Putamen (tissue), 1 donor: ENCODE results near the gene DELE1.
"Not testable (repeated sequence)": the region's sequence is repeated elsewhere in the genome, so short reads cannot be mapped to it uniquely, and the experiment has no call there.

Experiments used
- DNase-seq: peaks from one replicate; pipeline ENCODE4 v3.0.0-alpha.2; 2016; ENCODE audit warnings: low spot score

Gene DELE1

DNA sequence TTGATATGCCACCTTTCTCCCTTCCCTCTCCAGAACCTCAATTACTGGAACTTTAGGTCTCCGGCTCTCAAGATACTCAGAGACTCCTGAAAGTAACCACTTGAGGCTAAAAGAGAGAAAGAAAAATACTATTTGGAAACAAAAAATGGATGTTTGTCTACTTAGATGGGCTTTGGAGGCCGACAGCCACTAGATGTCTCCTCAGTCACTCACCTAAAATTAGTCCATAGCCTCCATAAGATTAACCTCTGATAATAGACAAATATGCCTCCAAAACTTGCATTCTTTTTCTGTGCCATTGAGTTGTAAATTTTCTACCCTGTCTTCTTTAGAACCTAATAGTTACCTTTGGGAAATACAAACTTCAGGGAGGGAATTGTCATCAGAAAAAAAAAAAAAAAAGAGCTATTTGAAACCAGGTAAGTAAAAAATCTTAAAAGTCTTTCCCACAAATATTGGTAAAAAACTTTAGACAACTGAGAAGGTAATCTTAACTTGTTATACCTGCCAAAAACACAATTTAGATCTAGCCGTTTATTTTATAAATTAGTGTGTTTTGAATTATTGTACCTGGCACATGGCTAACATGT lies 34.3 kb upstream of the DELE1 start:
- no peak for DNase-seq

DNA sequence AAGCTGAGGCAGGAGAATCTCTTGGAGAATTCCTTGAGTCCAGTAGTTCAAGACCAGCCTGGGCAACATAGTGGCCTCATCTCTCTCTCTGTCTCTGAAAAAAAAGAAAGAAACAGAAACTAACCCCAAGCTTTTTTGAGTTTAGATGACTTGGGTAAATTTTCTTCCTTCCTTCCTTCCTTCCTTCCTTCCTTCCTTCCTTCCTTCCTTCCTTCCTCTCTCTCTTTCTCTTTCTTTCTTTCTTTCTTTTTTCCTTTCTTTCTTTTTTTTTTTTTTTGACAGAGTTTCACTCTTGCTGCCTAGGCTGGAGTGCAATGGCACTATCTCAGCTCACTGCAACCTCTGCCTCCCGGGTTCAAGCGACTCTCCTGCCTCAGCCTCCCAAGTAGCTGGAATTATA lies 33.2 kb upstream of the DELE1 start:
- DNase-seq: not testable (repeated sequence)

DNA sequence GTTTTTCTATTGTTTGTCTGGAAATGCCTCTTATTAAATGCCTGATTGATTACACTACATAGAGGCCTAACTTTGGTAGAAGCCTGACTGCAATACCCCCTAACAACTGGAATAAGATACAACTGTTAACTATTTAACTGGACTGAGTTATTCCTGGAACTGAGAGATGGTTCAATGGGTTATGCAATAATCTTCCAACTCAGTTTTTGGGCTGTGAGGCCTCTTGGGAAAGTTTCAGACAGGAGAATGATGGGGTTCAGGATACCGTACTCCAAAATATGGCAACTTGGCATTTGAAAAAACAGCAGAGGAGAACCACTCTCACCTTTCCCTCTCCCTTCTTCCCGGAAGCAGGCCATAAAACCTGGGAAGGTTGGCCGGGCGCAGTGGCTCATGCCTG lies 26.2 kb upstream of the DELE1 start:
- DNase-seq: no peak

DNA sequence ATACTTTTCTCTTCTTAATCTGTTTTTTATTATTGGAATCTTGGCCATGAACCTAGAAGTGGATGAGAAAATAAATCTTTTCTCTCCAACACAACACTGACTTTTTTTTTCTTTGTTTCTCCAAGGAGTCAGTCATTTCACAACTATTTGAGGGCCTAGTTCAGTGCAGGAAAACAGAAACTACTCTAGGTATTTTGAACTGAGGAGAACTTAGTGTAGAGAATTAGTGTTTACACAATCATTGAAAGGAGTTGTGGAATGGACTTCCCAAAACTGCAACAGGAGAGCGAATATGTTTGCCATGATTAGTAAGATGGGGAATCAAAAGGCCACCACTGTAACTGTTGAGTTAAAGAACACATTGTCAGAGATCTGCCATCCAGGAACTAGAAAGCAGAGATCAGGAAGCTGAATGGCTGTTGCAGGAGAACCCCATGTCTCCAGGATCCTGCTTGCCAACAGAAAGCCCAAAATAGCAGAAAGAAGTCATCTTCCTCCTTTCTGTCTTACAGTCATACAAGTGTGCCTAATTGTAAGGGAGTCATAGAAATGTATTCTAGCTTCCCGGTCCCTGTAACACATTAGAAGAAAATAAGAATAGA lies 25.1 kb upstream of the DELE1 start:
- DNase-seq: no peak

DNA sequence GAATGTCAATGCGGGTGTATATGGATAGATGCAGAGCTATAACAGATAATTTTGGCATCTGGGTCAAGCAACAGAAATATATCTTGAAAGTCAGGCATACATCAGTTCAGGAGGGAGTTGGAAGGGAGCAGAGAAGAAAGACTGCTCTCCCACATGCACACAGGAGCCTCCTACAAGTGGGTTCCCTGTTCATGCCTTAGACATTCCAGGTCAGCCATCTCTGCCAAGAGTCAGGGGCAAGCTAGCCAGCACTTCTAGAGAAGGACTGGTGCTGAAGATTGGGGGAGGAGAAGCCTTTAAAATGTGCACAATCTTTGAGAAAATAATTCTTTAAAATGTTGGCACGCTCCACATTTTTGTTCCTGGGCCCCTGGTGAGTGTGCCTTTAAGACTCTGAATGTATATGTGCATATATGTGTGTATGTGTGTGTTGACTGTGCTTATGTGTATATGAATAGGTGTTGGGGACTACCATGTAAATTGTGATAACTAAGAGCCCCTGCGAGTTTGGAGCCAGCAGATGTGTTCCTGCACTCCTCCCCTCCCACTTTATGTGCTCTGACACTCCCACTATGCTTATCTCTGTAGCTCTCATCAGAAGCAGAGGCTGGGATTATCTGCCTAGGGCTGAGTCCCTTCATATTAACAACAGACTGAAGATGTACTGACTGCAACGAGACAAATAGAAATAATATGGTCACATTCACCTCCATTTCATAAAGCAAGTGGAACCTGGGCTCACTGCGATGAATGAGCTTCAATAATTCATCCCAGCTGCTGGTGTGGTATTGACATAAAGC lies 21.5 kb upstream of the DELE1 start:
- DNase-seq: no peak

DNA sequence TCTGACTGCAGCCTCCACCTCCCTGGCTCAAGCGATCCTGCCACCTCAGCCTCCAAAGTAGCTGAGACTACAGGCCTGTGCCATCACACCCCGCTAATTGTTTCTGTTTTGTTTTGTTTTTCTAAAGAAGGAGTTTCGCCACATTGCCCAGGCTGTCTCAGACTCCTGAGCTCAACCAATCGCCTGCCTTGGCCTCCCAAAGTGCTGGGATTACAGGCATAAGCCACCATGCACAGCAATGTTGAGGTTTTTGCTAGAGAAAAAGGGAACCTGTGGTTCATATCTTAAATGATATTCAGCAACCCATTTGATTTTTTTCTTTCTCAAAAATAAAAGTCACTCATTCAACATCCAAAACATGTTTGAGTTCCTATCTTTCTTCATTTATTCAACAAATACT lies 20.4 kb upstream of the DELE1 start:
- no peak for DNase-seq

DNA sequence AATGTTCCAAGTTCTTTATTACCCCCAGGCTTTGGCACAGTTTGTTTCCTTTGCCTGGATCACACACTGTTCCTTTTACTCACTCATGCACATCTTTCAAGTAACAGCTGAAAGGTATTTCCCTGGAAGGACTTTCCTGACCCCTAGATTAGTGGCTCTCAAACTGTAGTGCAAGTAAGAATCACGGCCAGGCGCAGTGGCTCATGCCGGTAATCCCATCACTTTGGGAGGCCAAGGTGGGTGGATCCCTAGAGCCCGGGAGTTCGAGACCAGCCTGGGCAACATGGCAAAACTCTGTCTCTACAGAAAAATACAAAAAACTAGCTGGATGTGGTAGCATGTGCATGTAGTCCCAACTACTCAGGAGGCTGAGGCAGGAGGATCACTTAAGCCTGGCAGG lies 19.1 kb upstream of the DELE1 start:
- DNase-seq: no peak

DNA sequence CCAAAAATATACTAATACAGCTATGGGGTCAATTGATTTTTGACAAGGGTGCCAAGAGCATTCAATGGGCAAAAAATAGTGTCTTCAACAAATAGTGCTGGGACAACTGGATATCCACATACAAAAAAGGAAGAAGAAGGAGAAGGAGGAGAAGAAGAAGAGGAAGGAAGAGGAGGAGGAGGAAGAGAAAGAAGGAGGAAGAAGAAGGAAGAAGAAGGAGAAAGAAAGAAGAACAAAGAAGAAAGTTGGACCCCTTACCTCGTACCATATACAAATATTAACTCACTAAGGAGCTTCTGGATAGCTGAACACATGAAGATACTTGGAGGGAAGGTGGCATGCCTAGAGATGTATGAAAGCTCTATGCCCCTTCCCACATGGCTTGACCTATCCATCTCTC lies 17.2 kb upstream of the DELE1 start:
- DNase-seq: no peak

DNA sequence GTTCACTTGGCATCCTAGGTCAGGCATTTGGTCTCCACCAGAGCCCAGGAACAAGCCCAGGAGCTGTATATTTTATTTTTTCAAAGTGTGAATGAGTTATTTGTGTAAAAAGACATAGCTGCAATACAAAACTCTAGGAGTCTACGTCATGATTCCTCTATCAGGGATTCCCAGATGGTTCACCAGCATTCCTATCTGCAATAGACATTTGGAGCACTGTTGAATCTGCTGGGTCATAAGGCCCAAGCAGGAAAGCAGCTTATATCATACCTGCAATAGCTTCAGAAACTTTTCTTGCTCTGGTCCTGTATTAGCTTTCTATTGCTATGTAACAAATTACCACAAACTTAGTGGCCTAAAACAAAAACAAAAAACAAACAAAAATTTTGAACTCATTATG lies 16.7 kb upstream of the DELE1 start:
- no peak for DNase-seq

DNA sequence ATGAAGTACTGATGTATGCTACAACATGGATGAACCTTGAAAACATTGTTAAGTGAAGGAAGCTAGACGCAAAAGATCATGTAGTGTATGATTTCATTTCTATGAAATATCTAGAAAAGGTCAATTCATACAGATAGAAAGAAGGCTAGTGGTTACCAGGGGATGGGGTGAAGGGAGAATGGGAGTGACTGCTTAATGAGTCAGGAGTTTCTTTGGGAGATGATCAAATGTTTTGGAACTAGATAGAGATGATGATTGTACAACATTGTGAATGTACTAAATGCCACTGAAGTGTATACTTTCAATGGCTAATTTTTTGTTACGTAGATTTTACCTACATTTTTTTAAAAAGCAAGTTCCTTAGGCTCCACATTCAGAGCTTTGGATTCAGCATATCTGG lies 14.9 kb upstream of the DELE1 start:
- no peak for DNase-seq

DNA sequence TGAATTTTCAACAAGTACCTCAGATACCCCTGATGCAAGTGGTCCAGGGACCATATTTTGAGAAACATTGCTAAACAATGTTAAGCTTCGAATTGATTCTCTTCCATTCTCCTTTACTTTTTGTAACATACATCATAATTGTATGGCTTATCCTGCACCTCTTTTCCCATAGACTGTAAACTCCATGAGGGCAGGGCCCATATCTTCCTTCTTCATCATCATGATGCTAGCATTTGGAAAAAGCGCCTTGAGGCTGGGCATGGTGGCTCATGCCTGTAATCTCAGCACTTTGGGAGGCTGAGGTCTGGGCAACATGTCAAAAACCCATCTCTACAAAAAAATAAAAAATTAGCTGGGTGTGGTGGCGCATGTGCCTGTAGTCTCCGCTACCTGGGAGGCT lies 14.5 kb upstream of the DELE1 start:
- DNase-seq: no peak

DNA sequence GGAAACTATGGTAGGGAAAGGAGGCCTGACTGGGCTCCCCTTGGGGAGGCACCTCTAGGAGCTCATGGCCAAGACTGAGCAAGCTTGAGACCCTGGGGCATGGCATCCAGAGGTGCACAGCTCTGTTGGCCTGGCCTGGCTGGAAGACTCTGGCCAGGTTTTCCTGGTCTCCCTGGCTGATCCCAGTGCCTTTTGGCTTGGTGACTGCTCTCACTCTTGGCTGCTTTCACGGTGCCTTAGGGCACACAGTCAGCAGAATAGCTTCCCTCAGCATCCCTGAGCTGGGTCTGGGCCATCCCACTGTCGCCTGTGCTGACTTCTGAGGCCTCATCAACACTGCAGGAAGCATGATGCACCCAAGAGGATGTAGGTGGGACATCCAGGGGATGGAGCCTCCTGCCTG lies 13.4 kb upstream of the DELE1 start:
- no peak for DNase-seq

DNA sequence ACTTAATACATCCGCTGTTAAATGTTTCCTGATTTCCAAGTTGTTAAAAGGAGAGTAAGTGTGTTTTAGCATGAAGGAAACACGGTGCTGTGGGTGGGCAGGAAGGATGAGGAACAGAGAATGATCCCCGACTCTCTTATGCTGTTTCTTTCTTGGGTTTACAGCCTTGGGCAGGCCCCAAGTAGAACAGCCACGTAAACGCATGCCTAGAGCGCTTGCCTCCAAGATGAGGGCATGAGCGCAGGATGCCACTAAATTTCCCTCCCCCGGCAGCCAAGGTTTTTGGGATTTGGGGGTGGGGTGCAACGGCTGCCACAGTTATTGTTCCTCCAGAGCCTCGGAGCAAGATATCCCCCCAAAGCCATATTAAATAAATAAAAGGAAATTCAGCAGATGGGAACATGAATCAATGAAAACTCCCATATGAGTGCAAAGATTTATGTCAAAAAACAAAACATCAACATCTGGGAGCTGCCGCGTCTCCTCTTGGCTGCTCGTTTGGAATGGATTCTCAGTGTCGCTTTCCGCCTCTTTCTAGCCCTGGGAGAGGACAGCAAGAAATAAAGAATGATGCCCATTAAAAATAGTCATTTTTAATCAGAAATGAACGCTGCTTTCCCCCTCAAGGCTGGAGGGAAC lies 10.0 kb upstream of the DELE1 start:
- DNase-seq: peak; percentile 39

DNA sequence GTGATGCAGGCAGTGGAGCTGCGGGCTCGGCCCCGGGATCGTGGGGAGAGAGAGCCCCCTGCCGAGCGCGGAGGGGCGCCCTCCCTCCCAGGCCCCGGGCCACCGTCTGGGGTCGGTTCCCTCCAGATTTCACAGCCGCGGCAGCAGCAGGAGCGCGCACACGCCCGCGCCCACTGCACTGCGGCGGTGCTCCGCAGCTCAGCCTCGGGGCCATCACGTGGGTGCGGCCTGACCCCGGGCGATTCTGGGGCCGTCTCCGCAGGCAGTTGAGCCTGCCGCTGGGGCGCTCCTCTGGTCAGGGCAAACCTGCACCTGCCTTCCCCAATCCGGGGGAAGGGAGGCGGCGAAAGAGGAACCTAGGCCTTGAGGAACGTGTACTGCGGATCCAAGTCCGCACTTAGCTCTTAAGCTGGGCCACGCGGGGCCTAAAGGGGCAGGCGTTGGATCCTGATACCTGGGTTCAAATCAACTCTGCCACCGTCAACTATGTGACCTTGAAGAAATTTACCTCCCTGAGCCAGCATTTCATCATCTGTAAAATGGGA lies 9.4 kb upstream of the DELE1 start:
- DNase-seq: peak; percentile 47

DNA sequence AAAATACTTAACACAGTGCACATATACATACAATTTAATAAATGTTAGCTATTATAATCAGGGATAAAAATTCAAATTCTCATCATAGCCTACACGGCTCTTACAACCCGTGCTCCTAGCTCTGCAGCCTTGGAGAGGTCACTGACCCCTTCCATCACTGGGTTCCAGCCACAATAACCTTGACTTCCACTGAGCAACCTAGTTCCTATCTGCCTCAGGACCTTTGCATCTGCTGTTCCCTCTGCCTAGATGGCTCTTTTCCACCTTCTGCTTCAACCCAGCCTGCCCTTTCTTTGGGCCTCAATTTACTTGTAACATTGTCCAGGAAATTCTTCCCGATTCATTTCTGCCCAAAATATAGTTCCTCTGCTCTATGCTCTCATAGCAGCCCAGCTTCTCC lies 8.9 kb upstream of the DELE1 start:
- no peak for DNase-seq

DNA sequence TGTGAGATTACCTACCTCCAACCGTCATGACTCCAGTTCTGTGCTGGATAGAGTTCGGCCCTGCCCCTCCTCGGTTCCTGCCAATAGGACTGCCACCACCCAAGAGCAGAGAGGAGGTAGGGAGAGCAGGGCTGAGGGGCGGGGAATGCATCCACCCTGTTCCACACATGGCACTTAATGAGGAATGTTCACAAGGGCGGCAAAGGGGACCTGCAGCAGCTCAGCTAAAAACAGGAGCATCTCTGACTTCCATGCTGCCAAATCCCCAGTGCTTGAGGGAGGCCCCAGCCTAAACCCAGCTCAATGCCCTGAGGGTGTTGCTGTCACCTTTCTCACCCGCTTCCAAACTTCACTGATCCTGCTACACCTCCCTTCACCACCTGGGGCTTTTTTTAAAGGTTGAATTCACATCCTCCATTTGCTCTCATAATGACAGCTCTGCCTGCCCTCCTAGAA lies 7.8 kb upstream of the DELE1 start:
- no peak for DNase-seq

DNA sequence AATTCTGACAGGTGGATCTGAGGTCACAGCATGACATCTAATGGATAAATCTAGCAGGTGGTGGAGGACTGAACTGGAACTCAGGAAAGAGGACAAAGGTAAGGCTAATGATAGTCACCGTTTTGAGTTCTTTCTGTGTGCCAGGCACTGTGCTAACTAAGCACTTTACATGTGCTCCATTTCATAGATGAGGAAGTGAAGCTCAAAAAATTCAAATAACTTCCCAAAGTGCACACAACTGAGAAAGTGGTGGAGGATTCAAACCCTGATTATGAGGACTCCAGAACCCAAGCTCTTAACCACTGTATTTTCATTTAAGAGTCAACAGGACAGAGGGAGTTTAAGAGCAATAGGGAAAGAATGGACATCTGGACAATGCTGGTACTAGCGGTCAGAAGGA lies 7.1 kb upstream of the DELE1 start:
- no peak for DNase-seq

DNA sequence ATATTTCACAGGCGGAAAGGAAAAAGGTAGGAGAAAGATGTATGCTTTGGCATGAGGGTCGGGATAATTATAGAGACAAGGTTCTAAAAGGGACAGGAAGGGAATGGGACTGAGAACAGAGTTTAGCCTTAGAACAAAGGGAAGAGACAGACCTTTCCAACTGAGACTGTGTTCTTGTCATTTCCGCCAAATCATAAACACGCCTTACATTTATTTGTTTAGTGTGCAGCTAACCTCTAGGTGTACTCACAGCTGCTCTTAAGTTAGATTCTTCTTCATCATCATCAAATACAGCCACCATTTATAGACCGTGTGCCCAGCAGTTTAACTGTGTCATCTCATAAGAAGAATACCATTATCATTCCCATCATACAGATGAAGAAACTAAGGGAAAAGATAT lies 5.9 kb upstream of the DELE1 start:
- DNase-seq: no peak

DNA sequence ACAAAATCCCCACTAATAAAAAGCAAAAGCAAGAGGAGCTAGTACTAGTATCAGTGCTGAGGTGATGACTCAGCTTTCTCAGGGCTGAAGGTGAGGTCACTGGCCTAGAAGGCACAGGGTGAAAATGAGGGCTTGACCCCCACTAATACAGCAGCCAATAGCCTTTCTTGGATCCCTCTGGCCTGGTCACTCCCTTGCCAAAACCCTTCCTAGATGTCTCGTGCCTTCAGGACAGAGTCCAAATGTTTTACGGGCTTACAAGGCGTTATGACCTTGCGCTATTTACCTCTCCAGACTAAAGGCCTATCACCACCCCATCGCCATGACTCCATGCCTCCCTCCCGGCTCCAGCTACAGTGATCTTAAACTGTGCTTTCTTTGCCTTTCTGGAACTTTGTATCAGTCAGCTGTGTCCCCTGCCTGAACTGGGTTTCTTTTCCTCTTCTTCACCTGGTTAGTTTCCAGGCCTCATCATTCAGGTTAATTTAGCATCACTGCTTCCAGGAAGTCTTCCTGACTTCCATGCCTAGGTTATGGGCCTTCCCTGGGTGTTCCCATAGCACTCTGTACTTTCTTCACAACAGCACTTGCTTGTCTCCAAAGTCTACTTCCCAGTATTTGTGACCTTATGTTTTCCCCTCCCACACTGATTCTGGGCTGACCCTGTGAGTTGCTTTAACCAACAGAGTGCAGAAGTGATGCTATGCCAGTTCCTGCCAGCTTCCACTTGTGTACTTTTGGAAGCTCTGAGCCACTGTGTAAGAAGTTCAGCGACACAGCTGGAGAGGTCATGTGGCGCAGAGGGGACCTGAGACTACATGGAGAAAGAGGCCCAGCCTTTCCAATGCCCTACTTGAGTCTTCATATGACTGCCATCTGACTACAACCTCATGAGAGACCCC lies 4.2 kb upstream of the DELE1 start:
- DNase-seq: no peak

DNA sequence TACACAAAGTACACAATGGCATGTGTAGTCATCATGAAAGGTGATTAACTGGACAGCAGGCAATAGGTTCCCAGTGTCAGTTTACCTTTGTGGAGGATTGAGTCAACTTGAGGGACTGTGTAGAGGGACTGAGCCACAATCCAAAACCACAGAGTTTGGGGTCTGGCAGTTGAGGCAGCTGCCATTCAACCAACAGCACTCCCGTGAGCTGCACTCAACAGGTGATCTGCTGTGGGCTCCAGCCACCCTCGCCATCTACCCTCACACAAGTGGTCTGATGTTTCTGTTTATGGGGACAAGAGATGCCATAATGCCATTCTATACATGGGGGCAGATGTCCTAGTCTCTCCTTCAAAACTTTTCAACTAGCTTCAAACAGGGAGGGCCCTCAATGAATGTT lies 2.9 kb upstream of the DELE1 start:
- no peak for DNase-seq

DNA sequence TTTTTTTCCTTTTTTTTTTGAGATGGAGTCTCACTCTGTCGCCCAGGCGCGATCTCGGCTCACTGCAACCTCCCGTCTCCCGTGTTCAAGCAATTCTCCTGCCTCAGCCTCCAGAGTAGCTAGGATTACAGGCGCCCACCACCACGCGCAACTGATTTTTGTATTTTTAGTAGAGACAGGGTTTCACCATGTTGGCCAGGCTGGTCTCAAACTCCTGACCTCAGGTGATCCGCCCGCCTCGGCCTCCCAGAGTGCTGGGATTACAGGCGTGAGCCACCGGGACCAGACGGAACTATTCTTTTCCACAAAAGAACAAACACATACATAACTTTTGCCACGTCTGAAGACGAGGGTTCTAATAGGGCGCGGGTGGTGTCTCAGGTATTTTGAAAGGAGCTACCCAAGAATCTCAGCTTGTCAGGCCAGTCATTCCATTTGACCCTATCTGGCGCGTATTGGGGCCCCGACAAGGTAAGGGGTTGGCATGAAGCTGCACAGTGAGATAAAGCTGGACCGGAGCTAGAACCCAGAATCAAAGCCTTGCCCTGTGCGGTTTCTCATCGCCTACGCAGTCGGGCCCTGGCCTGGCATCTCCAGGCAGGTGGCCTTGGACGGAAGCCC lies 734 bp upstream of the DELE1 start:
- DNase-seq: not testable (repeated sequence)
